GM21515 (cell line): ENCODE measurements around the gene CCDC178.

Experiments
- ATAC-seq: cut with Tn5 transposase; IDR thresholded peaks from one replicate; pipeline ENCODE4 v1.9.1; 2021; ENCODE audit not compliant: unreplicated experiment

The CCDC178 gene

DNA sequence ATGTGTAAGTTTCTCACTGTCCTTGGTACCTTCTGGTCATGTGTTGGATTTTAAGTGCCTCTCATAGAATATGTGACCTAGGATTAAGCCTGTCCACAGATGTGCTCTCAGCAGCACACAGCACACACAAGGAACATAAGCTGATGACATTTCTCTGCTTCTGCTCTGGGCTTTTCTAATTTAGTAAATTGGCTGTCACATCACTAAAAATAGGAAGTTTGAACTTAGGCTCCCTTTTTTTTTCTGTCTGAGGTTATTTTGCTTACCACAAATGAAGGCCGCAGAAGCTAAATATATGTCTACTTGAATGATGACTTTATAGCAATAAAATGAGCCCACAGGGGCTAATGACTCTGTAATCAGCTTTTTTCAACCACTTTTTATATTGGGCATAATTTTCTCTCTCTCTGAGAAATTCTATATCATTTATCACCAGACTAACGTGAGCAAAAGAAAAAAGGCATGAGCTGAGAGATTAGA, 517.5 kb downstream of the CCDC178 start:
- ATAC-seq = no peak

DNA sequence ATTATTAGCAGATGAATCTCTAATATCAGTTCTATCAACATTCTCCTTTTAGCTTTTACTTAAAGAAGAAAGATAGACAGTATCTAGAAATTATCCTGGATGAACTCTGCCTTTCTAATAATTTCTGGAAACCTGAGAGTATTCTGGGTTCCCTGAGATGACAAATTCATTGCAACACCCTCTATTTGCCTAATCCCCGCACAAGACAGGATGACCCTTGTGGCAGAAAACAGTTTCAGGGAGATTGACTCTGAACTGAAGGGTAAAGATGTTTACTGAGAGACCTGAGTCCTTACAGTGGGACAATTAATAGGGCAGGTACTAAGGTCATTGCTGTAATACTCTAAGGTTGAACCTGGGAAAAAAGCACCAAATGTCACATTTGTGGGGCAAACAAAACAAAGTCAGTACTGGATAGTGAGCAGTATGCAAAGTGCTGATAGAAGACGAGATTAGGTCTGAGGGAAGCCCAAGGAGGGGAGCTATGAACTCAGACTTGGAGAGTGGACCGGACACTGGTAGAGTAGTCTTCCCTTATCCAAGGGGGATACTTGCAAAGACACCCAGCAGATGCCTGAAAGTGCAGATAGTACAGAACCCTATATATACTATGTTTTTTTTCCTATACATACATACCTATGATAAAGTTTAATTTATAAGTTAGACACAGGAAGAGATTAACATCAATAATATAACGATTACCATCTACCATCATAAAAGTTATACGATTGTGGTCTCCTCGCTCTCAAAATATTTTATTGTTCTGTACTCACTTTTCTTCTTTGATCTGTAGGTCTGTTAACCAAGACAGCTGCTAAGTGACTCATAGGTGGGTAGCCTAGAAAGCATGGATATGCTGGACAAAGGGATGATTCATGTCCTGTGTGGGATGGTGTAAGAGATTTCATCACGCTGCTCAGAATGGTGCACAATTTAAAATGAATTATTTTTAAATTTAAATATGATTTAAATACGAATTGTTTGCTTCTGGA, 519.4 kb downstream of the CCDC178 start:
- ATAC-seq = no peak

DNA sequence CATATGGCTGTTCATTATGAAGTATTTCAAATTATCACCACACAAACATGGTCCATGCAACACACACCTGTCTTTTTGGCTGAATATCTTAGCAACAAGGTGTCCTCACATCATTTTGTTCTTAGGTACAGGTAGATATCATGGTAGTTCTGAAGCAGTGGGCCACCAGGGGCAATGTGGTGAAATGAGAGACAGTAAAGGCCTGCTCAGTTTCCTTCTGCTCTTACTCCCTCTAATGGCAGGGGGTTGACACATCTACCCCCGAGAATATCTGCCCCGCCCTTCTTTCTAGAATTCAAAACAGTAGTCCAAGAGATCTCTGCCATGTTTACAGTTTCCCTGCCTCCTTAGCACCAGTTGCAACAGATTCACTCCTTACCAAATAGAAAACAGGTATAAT, 520.7 kb downstream of the CCDC178 start:
- ATAC-seq = peak; percentile 97

DNA sequence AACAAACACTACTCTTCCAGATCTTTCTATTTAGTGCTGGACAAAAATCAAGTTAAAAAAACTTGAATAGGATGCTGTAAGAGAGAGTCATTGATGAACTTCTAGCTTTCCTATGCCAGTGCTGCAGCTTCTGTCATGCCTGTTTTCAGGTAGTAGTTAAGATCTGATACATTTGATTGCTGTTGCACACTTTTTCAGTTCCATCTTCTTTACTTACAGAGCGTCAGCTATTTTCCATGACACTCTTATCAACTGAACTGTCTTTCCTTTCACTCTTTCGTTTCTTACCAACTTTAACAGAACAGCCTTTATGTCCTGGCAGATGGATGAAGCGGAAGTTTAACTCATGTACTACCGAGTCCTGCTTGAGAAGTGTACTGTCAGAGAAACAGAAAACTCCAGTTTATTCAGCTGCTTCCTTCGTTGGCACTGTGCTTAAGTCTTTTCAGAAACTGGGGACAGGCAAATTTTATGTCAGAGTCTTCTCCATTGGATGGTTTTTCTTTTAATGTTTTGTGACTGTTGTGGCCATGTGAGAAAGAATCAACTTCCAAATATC, 521.8 kb downstream of the CCDC178 start:
- ATAC-seq = no peak

DNA sequence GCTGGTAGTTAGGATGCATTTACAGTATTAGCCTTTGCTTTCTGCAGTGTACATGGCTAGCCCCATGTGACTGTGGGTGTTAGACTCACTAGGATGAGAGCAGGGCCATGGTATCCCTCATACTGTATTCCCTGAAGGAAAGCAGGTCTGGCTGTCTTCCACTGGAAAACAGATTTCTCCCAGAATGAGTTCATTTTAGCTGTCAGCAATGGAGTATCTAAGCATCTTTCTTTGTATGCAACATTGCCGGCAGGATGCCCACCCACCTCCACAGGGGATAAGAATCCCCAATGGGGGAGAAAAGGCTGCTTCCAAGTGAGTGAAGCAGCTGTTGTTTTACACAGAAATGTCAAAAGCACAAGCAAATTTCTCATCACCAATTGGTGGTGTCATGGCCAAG, 525.0 kb downstream of the CCDC178 start:
- ATAC-seq = no peak

DNA sequence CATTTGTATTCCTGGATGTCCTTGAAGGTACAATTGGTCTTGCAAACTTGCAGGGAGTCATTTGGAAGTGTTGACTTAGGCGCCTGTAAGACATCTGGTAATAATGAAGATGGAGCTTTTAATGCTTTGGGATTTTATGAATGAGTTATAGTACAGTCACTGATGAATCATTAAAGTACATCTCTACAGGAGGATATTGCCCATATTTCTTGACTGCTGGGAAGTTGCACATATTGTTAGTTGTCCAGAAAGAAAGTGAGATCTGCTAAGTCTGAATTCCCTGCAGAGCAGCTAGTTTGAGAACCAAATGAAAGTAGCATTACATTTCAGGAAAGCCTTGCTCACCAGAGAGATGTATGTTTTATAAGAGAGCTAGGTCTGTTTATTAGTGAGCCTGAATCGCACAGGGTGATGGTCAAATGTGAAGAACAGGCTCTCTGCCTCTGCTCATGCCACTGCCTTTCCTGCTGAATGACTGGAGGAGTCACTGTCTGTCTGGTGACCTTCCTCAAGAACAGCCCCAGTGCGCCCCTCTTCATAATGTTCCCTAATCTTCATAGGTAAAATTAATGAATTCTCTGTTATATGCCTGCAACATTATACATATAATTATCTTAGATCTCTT, 528.7 kb downstream of the CCDC178 start:
- no peak for ATAC-seq

DNA sequence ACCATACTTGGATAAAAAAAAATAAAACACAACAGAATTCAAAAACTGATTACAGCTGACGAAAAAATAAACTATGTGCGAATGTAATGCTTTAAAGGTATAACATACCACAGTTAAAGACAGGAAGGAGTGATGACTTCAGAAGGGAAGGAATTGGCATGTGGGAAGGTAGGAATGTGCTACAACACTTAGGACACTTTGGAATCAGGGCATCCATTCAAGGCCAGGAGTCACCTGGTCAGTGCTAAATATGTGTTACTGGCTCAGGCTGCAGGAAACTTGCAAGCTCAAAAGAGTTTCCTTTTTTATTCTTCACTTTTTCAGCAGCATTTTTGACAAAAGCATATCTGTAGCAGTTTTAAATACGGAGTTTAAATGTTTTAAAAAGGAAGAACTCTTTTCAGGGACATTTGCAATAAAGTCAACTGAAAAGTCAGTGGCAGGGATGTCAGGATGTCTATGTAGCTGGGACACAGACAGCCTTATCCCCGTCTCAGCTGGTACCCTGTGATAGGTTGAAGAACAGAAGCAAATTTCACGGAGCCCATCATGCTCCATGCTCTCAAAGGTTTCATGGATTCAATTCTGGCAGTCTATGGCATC, 529.7 kb downstream of the CCDC178 start:
- ATAC-seq = no peak

DNA sequence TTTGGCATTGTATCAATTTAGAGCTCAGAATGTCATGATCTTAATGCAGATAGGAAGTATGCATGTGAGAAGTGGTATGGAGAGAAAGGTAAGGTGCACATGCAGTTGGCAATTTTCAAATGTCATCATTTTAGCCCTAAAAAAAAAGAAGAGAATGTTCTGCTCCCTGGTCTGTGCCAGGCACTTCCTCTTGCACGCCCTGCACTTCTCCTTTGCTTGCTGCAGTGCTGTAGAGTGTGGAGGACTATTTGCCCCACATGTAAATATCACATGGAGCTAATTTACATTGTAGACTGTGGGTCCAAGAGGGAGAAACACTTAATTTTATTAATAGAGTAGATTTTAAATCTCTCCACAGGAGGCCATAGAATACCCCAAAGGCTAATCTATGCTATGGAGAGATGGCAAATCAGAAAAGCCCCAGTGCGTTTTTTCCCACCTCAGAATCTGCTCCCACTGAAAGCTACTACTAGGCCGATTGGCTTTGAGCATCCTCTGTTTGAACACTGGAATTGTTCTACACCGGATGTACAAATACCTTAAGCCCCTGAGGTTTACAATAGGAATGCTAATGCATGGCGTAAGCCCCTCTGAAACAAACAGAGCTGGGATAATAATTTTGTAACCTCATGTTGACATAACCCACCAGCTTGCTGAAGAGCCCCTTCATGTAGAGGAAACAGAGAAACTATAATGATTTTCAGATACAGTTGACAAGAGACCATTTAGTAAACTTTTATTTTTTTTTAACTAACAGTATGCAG, 530.5 kb downstream of the CCDC178 start:
- no peak for ATAC-seq

DNA sequence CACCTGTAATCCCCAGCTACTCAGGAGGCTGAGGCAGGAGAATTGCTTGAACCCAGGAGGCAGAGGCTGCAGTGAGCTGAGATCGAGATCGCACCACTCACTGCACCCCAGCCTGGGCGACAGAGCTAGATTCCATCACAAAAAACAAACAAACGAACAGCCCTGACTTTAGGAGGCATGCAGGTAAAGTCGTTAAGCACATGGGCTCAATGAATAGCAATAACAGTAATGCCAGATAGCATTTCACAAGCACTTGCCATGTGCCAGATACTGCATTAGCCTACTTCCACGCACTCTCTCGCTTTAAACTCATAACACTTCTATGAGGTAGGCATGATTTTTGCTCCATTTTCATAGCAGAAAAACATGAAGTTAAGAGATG, 532.1 kb downstream of the CCDC178 start:
- ATAC-seq = no peak

DNA sequence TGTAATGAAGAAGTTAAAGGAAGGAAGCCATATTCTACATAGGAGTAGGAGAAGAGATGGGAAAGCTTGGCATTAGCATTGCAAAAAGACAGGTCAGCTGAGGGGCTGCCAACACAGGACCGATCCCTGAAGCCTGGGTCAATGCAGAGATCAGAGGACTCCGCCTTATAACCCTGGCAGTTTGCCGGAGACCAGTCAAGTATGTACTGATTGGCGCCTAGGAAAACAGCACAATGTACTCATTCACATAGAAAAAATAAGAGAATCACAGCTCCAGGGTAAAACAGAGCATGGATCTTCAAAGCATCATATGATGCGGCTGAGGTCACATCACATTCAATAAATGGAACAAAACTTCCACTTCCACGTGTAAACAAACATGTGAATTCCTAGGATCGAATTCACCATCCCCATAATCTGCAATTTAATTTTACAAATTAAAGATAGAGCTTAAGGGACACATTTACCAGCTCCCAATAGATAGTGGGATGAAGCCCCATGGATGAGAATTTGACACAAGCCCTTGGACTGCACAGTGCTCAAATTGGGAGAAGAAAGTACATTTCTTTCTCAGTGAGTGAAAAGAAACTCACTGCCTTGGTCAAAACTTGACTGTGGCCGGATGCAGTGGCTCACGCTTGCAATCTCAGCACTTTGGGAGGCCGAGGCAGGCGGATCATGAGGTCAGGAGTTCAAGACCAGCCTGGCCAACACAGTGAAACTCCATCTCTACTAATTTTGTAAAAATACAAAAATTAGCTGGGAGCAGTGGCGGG, 532.7 kb downstream of the CCDC178 start:
- no peak for ATAC-seq

DNA sequence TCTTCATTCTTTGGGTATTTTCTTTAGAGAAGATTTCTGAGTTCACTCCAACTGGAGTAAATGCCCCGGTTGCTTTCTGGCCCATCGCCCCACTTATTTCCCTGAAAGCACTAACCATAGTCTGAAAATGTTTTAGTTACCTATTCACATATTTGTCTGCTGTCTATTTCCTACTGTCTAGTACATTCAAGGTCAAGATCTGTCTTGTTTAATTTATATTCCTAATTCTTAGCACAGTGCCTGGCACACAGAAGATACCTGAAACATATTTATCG, 533.3 kb downstream of the CCDC178 start:
- no peak for ATAC-seq

DNA sequence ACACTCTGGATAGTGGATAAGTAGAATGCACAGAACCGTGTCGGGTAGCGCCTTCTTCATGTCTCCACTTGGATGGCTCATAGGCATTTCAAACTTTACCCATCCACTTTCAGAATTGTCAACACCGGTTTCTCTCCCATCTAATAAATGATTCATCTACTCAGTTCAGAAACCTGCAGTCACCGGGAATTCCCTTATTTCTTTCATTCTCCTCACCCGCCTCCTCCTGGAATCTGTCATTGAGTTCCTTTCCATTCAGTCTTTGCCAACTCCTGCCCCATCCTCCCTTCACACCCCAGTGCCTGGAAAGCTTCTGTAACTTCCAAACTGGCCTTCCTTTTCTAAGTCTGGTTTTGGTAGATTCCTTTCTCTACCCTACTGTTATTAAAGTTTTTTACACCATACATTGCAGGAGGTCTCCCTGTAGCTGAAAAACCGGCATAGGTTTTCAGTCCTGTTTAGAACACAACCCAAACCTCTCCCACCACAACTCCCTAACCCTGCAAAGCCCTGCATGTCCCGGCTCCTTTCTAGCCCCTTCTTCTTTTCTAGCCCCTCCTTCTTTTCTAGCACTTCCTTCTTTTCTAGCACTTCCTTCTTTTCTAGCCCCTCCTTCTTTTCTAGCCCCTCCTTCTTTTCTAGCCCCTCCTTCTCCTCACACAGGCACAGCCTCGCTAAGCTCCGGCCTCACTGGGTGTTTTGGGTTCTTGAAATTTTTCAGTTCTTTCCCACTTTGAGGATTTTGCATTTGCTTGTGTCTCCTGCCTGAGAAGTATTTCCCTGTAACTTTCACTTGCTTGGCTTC, 533.8 kb downstream of the CCDC178 start:
- no peak for ATAC-seq

DNA sequence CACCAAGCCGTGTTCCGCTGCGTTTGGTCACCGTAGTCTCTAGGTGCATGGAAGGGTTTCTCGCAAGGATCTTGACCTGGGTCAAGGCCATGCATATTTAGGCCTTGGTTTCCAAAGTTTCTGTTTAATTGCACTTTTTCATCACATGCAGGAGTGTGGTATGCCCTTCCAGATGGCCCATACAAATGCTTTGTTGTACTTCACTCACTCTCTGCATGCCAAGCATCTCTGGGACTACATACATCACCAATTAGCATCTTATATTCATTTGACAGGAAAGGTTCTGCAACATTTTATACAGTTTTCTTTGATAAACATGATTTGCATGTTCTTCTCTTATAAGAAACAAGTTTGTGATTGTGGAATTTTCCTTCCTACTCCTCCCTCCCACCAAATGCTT, 534.9 kb downstream of the CCDC178 start:
- no peak for ATAC-seq

DNA sequence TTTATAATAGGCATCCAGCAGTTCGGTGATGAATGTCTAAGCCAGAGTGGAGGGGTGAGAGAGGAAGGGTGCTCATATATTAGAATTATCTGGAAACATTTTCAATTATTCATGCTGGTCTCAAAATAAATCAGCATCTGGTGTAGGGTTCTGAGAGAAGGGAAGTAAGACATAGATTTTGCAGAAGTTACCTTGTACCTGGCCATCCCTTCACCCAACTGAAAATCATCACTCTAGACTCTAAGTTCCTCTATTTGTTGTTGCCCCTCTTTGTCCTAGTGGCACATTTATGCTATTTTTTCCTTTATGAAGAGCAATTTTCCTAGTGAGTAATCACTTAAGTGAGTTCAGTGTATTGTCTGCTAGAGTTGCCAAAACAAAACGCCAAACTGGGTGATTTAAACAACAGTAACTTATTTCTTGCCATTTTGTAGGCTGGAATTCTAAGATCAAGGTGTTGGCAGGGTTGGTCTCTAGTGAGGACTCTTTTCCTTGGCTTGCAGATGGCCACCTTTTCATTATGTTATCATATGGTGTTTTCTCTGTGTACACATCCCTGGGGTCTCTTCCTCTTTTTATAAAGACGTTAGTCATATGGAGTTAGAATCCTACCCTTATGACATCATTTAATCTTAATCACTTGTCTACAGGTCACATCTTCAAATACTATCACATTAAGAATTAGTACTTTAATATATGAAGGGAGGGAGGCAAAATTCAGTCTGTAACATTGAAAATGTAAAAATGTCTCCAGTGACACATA, 537.8 kb downstream of the CCDC178 start:
- no peak for ATAC-seq

DNA sequence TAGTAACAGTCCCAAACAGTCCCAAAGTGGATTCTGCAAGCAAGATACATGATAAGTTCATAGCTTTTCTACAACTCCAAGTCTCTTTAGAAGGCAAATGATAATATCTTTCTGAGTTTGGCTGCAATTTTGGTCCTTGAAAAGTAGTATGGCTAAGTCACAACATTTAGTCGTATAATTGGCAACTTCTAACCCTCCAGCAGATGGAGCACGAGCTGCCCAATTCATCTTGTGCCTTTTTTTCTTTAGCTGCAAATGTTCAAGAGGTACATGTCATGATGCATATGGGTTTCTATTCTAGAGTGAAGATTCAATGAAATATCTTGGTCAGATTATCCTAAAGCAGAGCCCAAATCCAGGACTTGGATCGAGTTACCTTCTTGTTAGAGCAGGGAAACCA, 540.7 kb downstream of the CCDC178 start:
- ATAC-seq = no peak

DNA sequence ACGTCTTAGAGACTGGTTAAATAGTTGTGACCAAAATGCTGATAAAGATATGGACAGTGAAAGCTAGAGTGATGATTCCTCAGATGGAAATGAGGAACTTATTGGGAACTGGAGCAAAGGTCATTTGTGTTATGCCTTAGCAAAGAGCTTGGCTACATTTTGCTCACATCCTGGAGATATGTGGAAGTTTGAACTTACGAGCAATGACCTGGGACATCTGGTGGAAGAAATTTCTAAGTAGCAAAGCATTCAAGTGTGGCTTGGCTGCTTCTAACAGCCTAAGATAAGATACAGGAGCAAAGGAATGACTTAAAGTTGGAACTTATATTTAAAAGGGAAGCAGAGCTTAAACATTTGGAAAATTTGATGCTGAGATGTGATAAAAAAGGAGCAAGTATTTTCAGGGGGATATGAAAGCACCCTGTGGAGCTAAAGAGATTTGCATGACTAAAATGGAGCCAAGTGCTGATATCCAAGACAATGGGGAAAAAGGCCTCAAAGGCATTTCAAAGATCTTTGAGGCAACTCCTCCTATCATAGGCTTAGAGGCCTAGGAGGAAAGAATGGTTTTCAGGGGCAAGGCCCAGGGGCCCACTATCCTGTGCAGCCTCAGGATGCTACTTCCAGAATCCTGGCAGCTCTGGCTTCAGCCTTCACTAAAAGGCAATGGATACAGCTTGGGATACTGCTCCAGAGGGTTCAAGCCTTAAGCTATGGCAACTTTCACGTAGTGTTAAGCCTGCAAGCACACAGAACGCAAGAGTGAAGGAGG, 543.6 kb downstream of the CCDC178 start:
- ATAC-seq = no peak

DNA sequence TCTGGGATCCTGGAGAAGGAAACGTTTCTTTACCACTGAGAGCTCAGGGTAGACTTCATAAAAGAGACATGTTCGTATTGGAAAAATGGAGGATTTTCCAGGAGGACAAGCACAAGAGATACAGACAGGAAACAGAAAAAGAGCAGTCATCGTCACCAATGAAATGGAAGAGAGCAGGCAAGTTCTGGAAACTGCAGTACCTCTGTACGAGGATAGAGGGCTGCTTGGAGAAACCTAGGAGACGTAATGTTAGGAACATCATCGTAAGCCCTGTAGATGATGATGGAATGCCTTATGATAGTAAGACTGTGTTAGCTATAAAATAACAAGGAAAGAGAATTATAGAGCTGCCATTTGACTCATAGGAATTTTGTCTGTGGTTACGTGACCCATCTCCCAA, 546.6 kb downstream of the CCDC178 start:
- ATAC-seq = no peak

DNA sequence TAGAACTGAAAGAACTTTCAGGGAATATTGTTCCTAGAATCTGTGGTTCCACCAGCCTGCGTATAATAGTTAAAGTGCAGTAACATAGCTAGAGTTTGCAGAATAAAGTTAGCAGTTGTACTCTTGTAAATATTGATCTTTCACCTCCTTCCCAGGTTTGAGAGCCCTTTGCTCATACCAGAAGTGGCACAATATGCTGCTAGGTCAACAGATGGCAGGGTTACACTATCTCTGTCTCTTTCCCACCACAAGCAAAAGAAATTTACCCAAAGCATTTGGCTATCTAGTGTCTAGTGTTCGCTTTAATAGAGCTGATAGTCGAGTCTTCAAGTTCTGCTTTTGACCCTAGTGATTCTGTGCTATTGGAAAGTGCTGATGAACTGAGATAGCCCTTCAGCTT, 548.7 kb downstream of the CCDC178 start:
- ATAC-seq = no peak
